Naive B cell (primary cell): Measurements from ENCODE around the gene SPTB. TPM values are rescaled to one million over a fixed set of nuclear protein-coding genes. Genes with fewer than 3 reads are reported as not detected.

Source experiments
- ATAC-seq, 2 donors: fragments of 150-1000 bp; cut with Tn5 transposase; 2 replicates each; pipeline ENCODE4 v1.10.0; 2021; ENCODE audit warnings: low read depth in 2 of 2, mild to moderate bottlenecking in 2 of 2, moderate library complexity in 2 of 2
- DNase-seq: peaks from one replicate; pipeline ENCODE4 v3.0.0; 2022
- H3K27ac Mint-ChIP-seq, 6 donors: one replicate each; pipeline ENCODE4 v1.8.0; 2020 to 2022; ENCODE audit warnings: mild to moderate bottlenecking in 6 of 6, mixed read lengths in 6 of 6, moderate library complexity in 5 of 6, inconsistent platforms in 2 of 6
- H3K27me3 Mint-ChIP-seq, 3 donors: one replicate each; pipeline ENCODE4 v1.8.0; 2021 to 2022; ENCODE audit warnings: mixed read lengths in 3 of 3, mild to moderate bottlenecking in 1 of 3
- H3K36me3 Mint-ChIP-seq, 2 donors: one replicate each; pipeline ENCODE4 v1.8.0; 2020 to 2022; ENCODE audit warnings: mixed read lengths in 2 of 2, inconsistent platforms in 1 of 2, mild to moderate bottlenecking in 1 of 2
- H3K4me1 Mint-ChIP-seq, 3 donors: one replicate each; pipeline ENCODE4 v1.8.0; 2020 to 2022; ENCODE audit warnings: mixed read lengths in 3 of 3, inconsistent platforms in 1 of 3, mild to moderate bottlenecking in 1 of 3, moderate library complexity in 1 of 3
- H3K4me3 Mint-ChIP-seq, 8 donors: one replicate each; pipeline ENCODE4 v1.8.0; 2020 to 2022; ENCODE audit warnings: mild to moderate bottlenecking in 8 of 8, mixed read lengths in 8 of 8, moderate library complexity in 8 of 8, inconsistent platforms in 2 of 8
- H3K9me3 Mint-ChIP-seq, 7 donors: one replicate each; pipeline ENCODE4 v1.8.0; 2020 to 2022; ENCODE audit warnings: mixed read lengths in 7 of 7, mild to moderate bottlenecking in 5 of 7, inconsistent platforms in 2 of 7, moderate library complexity in 1 of 7
- polyA plus RNA-seq, 6 donors: library from polyadenylated mRNA; unstranded; fragments of 300-500 nt; fragmentation: Illumina TruSeq; gene quantifications; one replicate each; pipeline ENCODE4 v1.2.3, GENCODE V29; 2021; ENCODE audit warnings: low read depth in 6 of 6

SPTB gene
- polyA plus RNA-seq, 6 donors from 2014 or later: 0.16 TPM; not detected in 5

GRCh38 chr14:64856529-64857445, 22.9 kb downstream of the SPTB start:
- no peak overlapping the region for H3K27ac Mint-ChIP-seq
- no peak for DNase-seq
- H3K4me3 Mint-ChIP-seq: no peak overlapping the region
- peaks cover 12 to 37% (median 36%) of the 10 kb centered on the region in 3 donors for H3K27me3 Mint-ChIP-seq
- no peak for ATAC-seq
- H3K9me3 Mint-ChIP-seq: no peaks in the 10 kb centered on the region
- H3K4me1 Mint-ChIP-seq: no peaks in the 10 kb centered on the region
- H3K36me3 Mint-ChIP-seq: no peaks in the 10 kb centered on the region

GRCh38 chr14:64855721-64856528, 23.8 kb downstream of the SPTB start:
- no peak for ATAC-seq
- no peaks in the 10 kb centered on the region for H3K36me3 Mint-ChIP-seq
- DNase-seq: no peak
- peaks cover 12 to 40% (median 27%) of the 10 kb centered on the region in 3 donors for H3K27me3 Mint-ChIP-seq
- no peak overlapping the region for H3K4me3 Mint-ChIP-seq
- H3K27ac Mint-ChIP-seq: no peak overlapping the region
- no peaks in the 10 kb centered on the region for H3K4me1 Mint-ChIP-seq
- H3K9me3 Mint-ChIP-seq: peaks cover 0 to 1% (median 0%) of the 10 kb centered on the region in 7 donors

GRCh38 chr14:64850369-64851137, 29.2 kb downstream of the SPTB start:
- Mint-ChIP-seq H3K4me3 (no peak overlapping the region), H3K9me3 (peaks cover 0 to 1% (median 0%) of the 10 kb centered on the region in 7 donors), H3K27me3 (peaks cover 18 to 50% (median 40%) of the 10 kb centered on the region in 3 donors), H3K4me1 (peaks cover 0 to 5% (median 0%) of the 10 kb centered on the region in 3 donors), H3K36me3 (no peaks in the 10 kb centered on the region), H3K27ac (peak overlapping the region in 1 of 6 donors; percentile 3)
- ATAC-seq (no peak), DNase-seq (no peak)

GRCh38 chr14:64849940-64850339, 29.8 kb downstream of the SPTB start:
- peak overlapping the region in 1 of 6 donors; percentile 3 for H3K27ac Mint-ChIP-seq
- no peaks in the 10 kb centered on the region for H3K36me3 Mint-ChIP-seq
- H3K4me3 Mint-ChIP-seq: no peak overlapping the region
- H3K4me1 Mint-ChIP-seq: peaks cover 0 to 5% (median 2%) of the 10 kb centered on the region in 3 donors
- DNase-seq (no peak), ATAC-seq (no peak)
- H3K9me3 Mint-ChIP-seq: peaks cover 0 to 1% (median 0%) of the 10 kb centered on the region in 7 donors
- peaks cover 18 to 50% (median 40%) of the 10 kb centered on the region in 3 donors for H3K27me3 Mint-ChIP-seq

GRCh38 chr14:64848239-64848638, 31.5 kb downstream of the SPTB start:
- H3K36me3 Mint-ChIP-seq: no peaks in the 10 kb centered on the region
- H3K27ac Mint-ChIP-seq: no peak overlapping the region
- ATAC-seq: no peak
- no peak overlapping the region for H3K4me3 Mint-ChIP-seq
- H3K4me1 Mint-ChIP-seq: peaks cover 5 to 11% (median 9%) of the 10 kb centered on the region in 3 donors
- no peak for DNase-seq
- peaks cover 0 to 1% (median 0%) of the 10 kb centered on the region in 7 donors for H3K9me3 Mint-ChIP-seq
- peaks cover 18 to 44% (median 36%) of the 10 kb centered on the region in 3 donors for H3K27me3 Mint-ChIP-seq

GRCh38 chr14:64846319-64846718, 33.4 kb downstream of the SPTB start:
- H3K4me1 Mint-ChIP-seq: peaks cover 5 to 11% (median 9%) of the 10 kb centered on the region in 3 donors
- peaks cover 18 to 36% (median 30%) of the 10 kb centered on the region in 3 donors for H3K27me3 Mint-ChIP-seq
- ATAC-seq: no peak
- no peak overlapping the region for H3K27ac Mint-ChIP-seq
- H3K9me3 Mint-ChIP-seq: no peaks in the 10 kb centered on the region
- H3K4me3 Mint-ChIP-seq: no peak overlapping the region
- H3K36me3 Mint-ChIP-seq: no peaks in the 10 kb centered on the region
- no peak for DNase-seq

- H3K9me3 Mint-ChIP-seq: no peaks in the 10 kb centered on the region
- DNase-seq: no peak
- no peaks in the 10 kb centered on the region for H3K36me3 Mint-ChIP-seq
- no peak overlapping the region for H3K4me3 Mint-ChIP-seq
- H3K4me1 Mint-ChIP-seq: peaks cover 5 to 11% (median 9%) of the 10 kb centered on the region in 3 donors
- no peak for ATAC-seq
- H3K27ac Mint-ChIP-seq: no peak overlapping the region
- peaks cover 18 to 36% (median 30%) of the 10 kb centered on the region in 3 donors for H3K27me3 Mint-ChIP-seq
These were observed 33.8 kb downstream of the SPTB start for GRCh38 chr14:64845878-64846277.

- ATAC-seq (no peak), DNase-seq (no peak)
- no peaks in the 10 kb centered on the region for H3K36me3 Mint-ChIP-seq
- H3K4me1 Mint-ChIP-seq: peaks cover 5 to 11% (median 9%) of the 10 kb centered on the region in 3 donors
- peaks cover 19 to 33% (median 25%) of the 10 kb centered on the region in 3 donors for H3K27me3 Mint-ChIP-seq
- no peak overlapping the region for H3K4me3 Mint-ChIP-seq
- no peaks in the 10 kb centered on the region for H3K9me3 Mint-ChIP-seq
- peak overlapping the region in 1 of 6 donors; percentile 20 for H3K27ac Mint-ChIP-seq
These were observed 34.7 kb downstream of the SPTB start for GRCh38 chr14:64844969-64845536.

- Mint-ChIP-seq H3K27ac (no peak overlapping the region), H3K27me3 (peaks cover 24 to 33% (median 25%) of the 10 kb centered on the region in 3 donors), H3K36me3 (no peaks in the 10 kb centered on the region), H3K4me1 (peaks cover 5 to 11% (median 9%) of the 10 kb centered on the region in 3 donors), H3K9me3 (peaks cover 0 to under 1% (median 0%) of the 10 kb centered on the region in 7 donors), H3K4me3 (no peak overlapping the region)
- ATAC-seq (peak; percentile 71 to 83), DNase-seq (no peak)
These were observed 35.4 kb downstream of the SPTB start for GRCh38 chr14:64844272-64844671.

GRCh38 chr14:64843548-64843947, 36.2 kb downstream of the SPTB start:
- Mint-ChIP-seq H3K36me3 (no peaks in the 10 kb centered on the region), H3K4me3 (no peak overlapping the region), H3K4me1 (peaks cover 5 to 11% (median 9%) of the 10 kb centered on the region in 3 donors), H3K27ac (no peak overlapping the region), H3K27me3 (peaks cover 25 to 33% (median 26%) of the 10 kb centered on the region in 3 donors), H3K9me3 (peaks cover 0 to 4% (median 0%) of the 10 kb centered on the region in 7 donors)
- DNase-seq (no peak), ATAC-seq (no peak)

GRCh38 chr14:64841772-64842750, 37.6 kb downstream of the SPTB start:
- Mint-ChIP-seq H3K27me3 (peaks cover 20 to 29% (median 21%) of the 10 kb centered on the region in 3 donors), H3K4me3 (no peak overlapping the region)
- no peak for ATAC-seq

More at GRCh38 chr14:64841772-64842750, 37.6 kb downstream of the SPTB start:
- Mint-ChIP-seq H3K4me1 (peaks cover 4 to 11% (median 5%) of the 10 kb centered on the region in 3 donors), H3K27ac (no peak overlapping the region), H3K36me3 (no peaks in the 10 kb centered on the region), H3K9me3 (peaks cover 0 to 4% (median 0%) of the 10 kb centered on the region in 7 donors)
- no peak for DNase-seq
